K562 (cell line): ENCODE data around the gene PAM. TPM values are rescaled to one million over a fixed set of nuclear protein-coding genes. Genes with fewer than 3 reads are reported as not detected.

Experiments used
- ATAC-seq: fragments of 200-7000 bp; cut with Tn5 transposase; 3 replicates; pipeline ENCODE4 v1.9.1; 2020; ENCODE audit warnings: moderate library complexity
- BruUV-seq: library from RNA; stranded (reverse); fragments of 400-500 nt; replicated peaks from 2 replicates; lab custom pipeline; 2021; lab: Mats Ljungman, UMichigan
- CTCF ChIA-PET: fragments of 300-600 bp; formaldehyde crosslinking; extraction: SDS; loops from one replicate; lab custom pipeline; 2021; ENCODE audit warnings: low intra/inter-chr PET ratio; lab: Yijun Ruan, JAX
- POLR2A ChIA-PET: fragments of 300-600, 350-650 bp; sonication (Branson Sonifier 250); formaldehyde crosslinking; extraction: SDS; loops from one replicate; lab custom pipeline; 2021; ENCODE audit warnings: antibody characterized with exemption, inconsistent platforms; lab: Yijun Ruan, JAX
- DNase-seq, 4 experiments: peaks; one replicate each; pipeline versions ENCODE4 v3.0.0 to v3.0.0-alpha.2; 2011 to 2018; ENCODE audit warnings: low spot score in 3 of 4, mixed read lengths in 3 of 4; ENCODE audit errors: extremely low read depth in 1 of 4
- FAIRE-seq: peaks from 2 replicates; lab custom pipeline; 2011; peaks lifted over from hg19 to GRCh38; lab: Jason Lieb, UNC
- H2AFZ ChIP-seq: 2 replicates; pipeline ENCODE4 v1.6.0; 2011; ENCODE audit warnings: low read depth, low read length, control low read depth, inconsistent platforms
- H3K27ac ChIP-seq: fragments of 200-600 bp; 3 replicates; pipeline ENCODE4 v1.8.0; 2011; ENCODE audit warnings: low read depth, mild to moderate bottlenecking, control low read depth, inconsistent platforms, low read length, moderate library complexity, mixed read lengths; ENCODE audit errors: extremely low read depth
- H3K27me3 ChIP-seq, 2 experiments: fragments of 300-600 bp in 1 of 2; 2 replicates in 1 of 2; 3 replicates in 1 of 2; pipeline versions ENCODE4 v1.6.0 to v1.8.0; 2011; ENCODE audit warnings: inconsistent platforms in 2 of 2, low read length in 2 of 2, mild to moderate bottlenecking in 1 of 2, mixed read lengths in 1 of 2, moderate library complexity in 1 of 2; ENCODE audit not compliant: control insufficient read depth in 2 of 2, insufficient read depth in 2 of 2
- H3K36me3 ChIP-seq: fragments of 300-600 bp; 3 replicates; pipeline ENCODE4 v1.8.0; 2011; ENCODE audit warnings: mild to moderate bottlenecking, low read length, inconsistent platforms; ENCODE audit not compliant: control insufficient read depth, insufficient read depth
- H3K4me1 ChIP-seq, 2 experiments: fragments of 200-600 bp in 1 of 2; replicated peaks in 1 of 2; 2 replicates in 1 of 2; 3 replicates in 1 of 2; pipeline versions ENCODE4 v1.5.1 to v1.8.0; 2011; ENCODE audit warnings: inconsistent platforms in 2 of 2, low read length in 2 of 2, mild to moderate bottlenecking in 1 of 2, mixed read lengths in 1 of 2, moderate library complexity in 1 of 2; ENCODE audit not compliant: control insufficient read depth in 2 of 2, insufficient read depth in 2 of 2
- H3K4me2 ChIP-seq: 2 replicates; pipeline ENCODE4 v1.6.1; 2011; ENCODE audit warnings: low read length, control low read depth, inconsistent platforms, mixed read lengths; ENCODE audit not compliant: insufficient read depth
- H3K4me3 ChIP-seq: fragments of 200-600 bp; sonication (generic), shearing (Covaris generic); 2 replicates; pipeline ENCODE4 v1.5.1; 2016; ENCODE audit warnings: control low read depth, inconsistent platforms
- H3K79me2 ChIP-seq: fragments of 200-600 bp; 3 replicates; pipeline ENCODE4 v1.8.0; 2011; ENCODE audit warnings: low read length, inconsistent platforms; ENCODE audit not compliant: control insufficient read depth, insufficient read depth
- H3K9ac ChIP-seq, 2 experiments: 2 replicates each; pipeline versions ENCODE4 v1.6.0 to v1.6.1; 2011; ENCODE audit warnings: low read depth in 2 of 2, low read length in 2 of 2, control low read depth in 1 of 2, inconsistent platforms in 1 of 2, mild to moderate bottlenecking in 1 of 2, mixed read lengths in 1 of 2; ENCODE audit not compliant: insufficient read depth in 1 of 2
- H3K9me1 ChIP-seq: one replicate; pipeline ENCODE4 v1.6.0; 2011; ENCODE audit warnings: inconsistent platforms, mild to moderate bottlenecking, low read length, moderate library complexity; ENCODE audit not compliant: control insufficient read depth, insufficient read depth
- H3K9me3 ChIP-seq: replicated peaks from 2 replicates; pipeline ENCODE4 v1.5.1; 2011; ENCODE audit warnings: low read depth, low read length, inconsistent platforms; ENCODE audit not compliant: control insufficient read depth, insufficient read depth
- H4K20me1 ChIP-seq: replicated peaks from 2 replicates; pipeline ENCODE4 v1.6.1; 2011; ENCODE audit warnings: low read length, inconsistent platforms, mixed read lengths; ENCODE audit not compliant: control insufficient read depth, insufficient read depth
- PRDM10 ChIP-seq: fragments of 450-650 bp; IDR thresholded peaks from 2 replicates; pipeline ENCODE4 v1.6.1; 2018; ENCODE audit not compliant: partially characterized antibody
- TBL1XR1 ChIP-seq, 2 experiments: IDR thresholded peaks; 2 replicates each; pipeline ENCODE4 v1.6.1; 2012; ENCODE audit warnings: improper control_type of control experiment in 2 of 2, low read length in 2 of 2, mild to moderate bottlenecking in 1 of 2
- ZNF282 ChIP-seq: sonication (generic); formaldehyde crosslinking; IDR thresholded peaks from 2 replicates; pipeline ENCODE4 v1.8.1; 2023; ENCODE audit warnings: missing genetic modification reagents
- WGBS: fragments of 100-300 bp; shearing (Covaris generic); methylation state at CpG from one replicate; pipeline ENCODE4 v1.1.6; 2016; ENCODE audit warnings: low coverage, mixed read lengths; ENCODE audit not compliant: insufficient coverage; ENCODE audit errors: missing lambda C conversion rate; 5-methylcytosine and 5-hydroxymethylcytosine counted together
- in situ Hi-C: fragments of 300-500 bp; cut with MboI; formaldehyde crosslinking; loops from 4 replicates; pipeline ENCODE4 v1.15.0; 2018; ENCODE audit warnings: inconsistent platforms, mixed read lengths
- intact Hi-C: fragments of 100-400 bp; cut with micrococcal nuclease; formaldehyde crosslinking; loops from 2 replicates; pipeline ENCODE4 v1.14.2; 2022
- polyA plus RNA-seq, 8 experiments: library from polyadenylated mRNA; depleted of rRNA in 4 of 8; stranded (reverse) in 5 of 8; unstranded in 3 of 8; fragments of >200 nt; fragmentation: Nextera tagmentation in 2 of 8; fragmentation: Illumina TruSeq in 1 of 8; extraction: Ambion mirVana in 2 of 8; extraction: Trizol in 1 of 8; gene quantifications; 2 replicates each; pipeline versions ENCODE4 v1.2.1 to v1.2.3, GENCODE V29; 2011 to 2014; ENCODE audit warnings: inconsistent platforms in 1 of 8, missing spikeins in 1 of 8
- total RNA-seq, 7 experiments: library from RNA; depleted of rRNA in 6 of 7; stranded (reverse); fragments of >200 nt in 6 of 7; fragmentation: Illumina TruSeq in 2 of 7; extraction: Trizol in 2 of 7; gene quantifications; 2 replicates each; pipeline versions ENCODE4 v1.2.1 to v1.2.3, GENCODE V29; 2011 to 2021; ENCODE audit warnings: low replicate concordance in 1 of 7

The PAM gene
- total and polyA plus RNA-seq, 9 of the 15 experiments (the other 6 are each of a cell fraction or from before 2014, with no cell fraction given), result 0.39 to 3.1 (median 0.77) TPM

- ChIA-PET POLR2A (no interaction called here), CTCF (no interaction called here)
- no peaks in the 10 kb centered on the region for H3K4me1 ChIP-seq
- TF ChIP-seq ZNF282 (CRISPR knock-in tag) (no peak), PRDM10 (peak; percentile 72), TBL1XR1 (IDR thresholded peaks at IDR 0.05; ENCODE audit: low read length in 2 of 2) (no peak)
- no peak overlapping the region for H3K4me2 ChIP-seq
- in situ Hi-C loops (no loop called here), intact Hi-C loops (no loop called here)
- no peaks in the 10 kb centered on the region for H3K27me3 ChIP-seq
- ATAC-seq (no peak), DNase-seq (no peak), FAIRE-seq (no peak)
- H4K20me1 ChIP-seq, result no peaks in the 10 kb centered on the region
- no peak overlapping the region for H3K9ac ChIP-seq
- no peak overlapping the region for H3K27ac ChIP-seq
- H3K9me1 ChIP-seq, result no peaks in the 10 kb centered on the region
- WGBS, result 0% methylated on average over 1 of the region's 1 CpG
- H3K79me2 ChIP-seq, result no peaks in the 10 kb centered on the region
- H3K4me3 ChIP-seq, result no peak overlapping the region
- no peak overlapping the region for H2AFZ ChIP-seq
- no peaks in the 10 kb centered on the region for H3K9me3 ChIP-seq
- BruUV-seq, result no TSS peak
- H3K36me3 ChIP-seq, result no peaks in the 10 kb centered on the region
These were observed 103.1 kb downstream of the PAM start for GRCh38 chr5:102858221-102858620.
